Measurements from ENCODE around the gene FBLN5. TPM values are rescaled to one million over a fixed set of nuclear protein-coding genes. Genes with fewer than 3 reads are reported as not detected.

Gene FBLN5
- total RNA-seq, 1 experiment from 2014 or later: 1.0 TPM

DNA sequence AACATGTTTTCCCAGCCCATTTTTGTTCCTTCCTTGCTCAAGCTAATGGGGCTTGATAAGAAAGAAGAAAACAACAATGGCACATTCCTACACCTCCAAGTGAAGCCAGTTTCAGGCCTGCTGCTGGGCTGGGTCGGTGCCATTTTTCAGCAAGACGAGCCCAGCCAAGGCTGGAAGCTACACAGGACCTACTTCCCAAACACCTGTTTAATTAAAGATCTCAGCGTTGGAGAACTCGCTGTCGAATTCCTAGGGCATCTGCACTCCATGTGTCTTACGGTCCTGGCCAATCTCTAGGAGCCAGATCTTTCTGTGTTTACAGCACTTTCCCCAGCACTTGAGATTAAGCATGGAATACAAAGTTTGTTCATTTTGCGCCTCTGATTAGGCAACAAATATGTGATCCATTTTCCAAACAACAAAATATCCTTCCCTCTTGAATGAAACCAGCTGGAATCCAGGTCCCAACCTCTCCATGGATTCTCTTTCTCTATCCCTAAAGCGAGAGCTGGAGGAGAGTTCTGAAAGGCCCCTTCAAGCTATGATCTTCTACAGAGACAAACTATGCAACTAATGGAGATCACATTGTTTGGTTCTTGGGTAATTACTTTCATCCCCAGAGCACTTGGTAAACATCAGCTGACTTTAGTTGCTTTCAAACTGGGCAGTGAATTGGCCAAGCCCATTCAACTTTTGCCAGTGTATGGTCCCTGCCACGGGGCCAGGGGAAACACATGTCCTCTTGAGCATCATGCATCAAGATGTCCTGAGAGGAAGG is 45.9 kb downstream of the FBLN5 start:
- WGBS (ENCODE audit: extremely low coverage, insufficient read length, low lambda C conversion rate): no CpG with 5 or more reads among the region's 9 CpGs
- Histone ChIP-seq H4K8ac (replicated peaks; ENCODE audit: insufficient read length, low read depth, low read length) (no peak overlapping the region), H3K79me1 (ENCODE audit: insufficient read depth, low read depth, low read length, poor library complexity, severe bottlenecking) (no peaks in the 10 kb centered on the region), H3T11ph (ENCODE audit: low read length) (no peak overlapping the region), H4K20me1 (ENCODE audit: control insufficient read depth, insufficient read depth, insufficient read length) (no peaks in the 10 kb centered on the region), H2AFZ (ENCODE audit: low read length) (no peak overlapping the region), H2BK20ac (ENCODE audit: low read depth, low read length, poor library complexity, severe bottlenecking) (no peak overlapping the region), H3K56ac (ENCODE audit: insufficient read length, low read depth, low read length) (no peak overlapping the region), H3K4me2 (ENCODE audit: insufficient read depth, insufficient read length, low read length) (no peak overlapping the region), H3K4me1 (ENCODE audit: insufficient read depth, low read length) (peaks cover 4% of the 10 kb centered on the region; the same call in 1 of the 2 replicates), H4K5ac (ENCODE audit: insufficient read length, low read depth, low read length) (no peak overlapping the region), H4K91ac (ENCODE audit: insufficient read length, low read depth, low read length) (no peak overlapping the region), H3K14ac (ENCODE audit: insufficient read depth, low read length) (no peak overlapping the region), H2AK5ac (ENCODE audit: insufficient read length, low read length) (no peak overlapping the region), H3K27ac (ENCODE audit: insufficient read length, low read depth, low read length) (no peak overlapping the region), H2BK120ac (ENCODE audit: low read depth, low read length, poor library complexity, severe bottlenecking) (no peak overlapping the region), H3K18ac (ENCODE audit: insufficient read length, low read depth, low read length) (no peak overlapping the region), H2BK12ac (ENCODE audit: insufficient read length, low read depth, low read length) (no peak overlapping the region), H3K23me2 (ENCODE audit: insufficient read length, low read depth, low read length, poor library complexity, severe bottlenecking) (no peaks in the 10 kb centered on the region), H3K79me2 (ENCODE audit: insufficient read depth, low read length) (no peaks in the 10 kb centered on the region), H2BK15ac (ENCODE audit: low read depth, low read length) (no peak overlapping the region), H3K9me3 (ENCODE audit: control insufficient read depth, low read depth, low read length) (no peaks in the 10 kb centered on the region), H3K9ac (ENCODE audit: extremely low read depth, insufficient read length, low read length) (no peak overlapping the region), H3K23ac (ENCODE audit: insufficient read length, low read depth, low read length) (no peak overlapping the region), H2BK5ac (ENCODE audit: insufficient read length, low read length) (no peak overlapping the region), H3K4ac (ENCODE audit: low read depth, low read length) (no peak overlapping the region), H3K27me3 (ENCODE audit: insufficient read depth, low read length) (no peaks in the 10 kb centered on the region)
- no peak for TF ChIP-seq CTCF (conservative IDR thresholded peaks at IDR 0.05)
- Mint-ChIP-seq H3K36me3 (ENCODE audit: insufficient read depth in 1 of 3, low read depth in 3 of 3) (no peaks in the 10 kb centered on the region; a peak in 2 of 7 replicates), H3K4me3 (no peak overlapping the region), H3K9me3 (no peaks in the 10 kb centered on the region), H3K27me3 (ENCODE audit: low read depth) (no peaks in the 10 kb centered on the region), H3K27ac (no peak overlapping the region), H3K4me1 (peaks cover 7 to 8% of the 10 kb centered on the region in 2 experiments)
- no peak for DNase-seq

Measured in H9 (cell line).